ENCODE data around the gene EPPIN.

Gene EPPIN

GRCh38 chr20:45509091-45509490, 38.1 kb downstream of the EPPIN start:
- no peaks in the 10 kb centered on the region for H3K36me3 ChIP-seq (ENCODE audit: insufficient read depth, low read length)
- H3K4me1 ChIP-seq (ENCODE audit: insufficient read depth, low read length), result no peaks in the 10 kb centered on the region
- no peaks in the 10 kb centered on the region for H3K9me3 ChIP-seq (ENCODE audit: control insufficient read depth, insufficient read depth, low read length)
- no peak overlapping the region for H3K9ac ChIP-seq (ENCODE audit: low read depth, low read length)

GRCh38 chr20:45508068-45508886, 38.9 kb downstream of the EPPIN start:
- Histone ChIP-seq H3K9ac (ENCODE audit: low read depth, low read length) (no peak overlapping the region), H3K36me3 (ENCODE audit: insufficient read depth, low read length) (no peaks in the 10 kb centered on the region)

GRCh38 chr20:45507011-45507820, 40.0 kb downstream of the EPPIN start:
- Histone ChIP-seq H3K9ac (ENCODE audit: low read depth, low read length) (no peak overlapping the region), H3K4me1 (ENCODE audit: insufficient read depth, low read length) (no peaks in the 10 kb centered on the region), H3K9me3 (ENCODE audit: control insufficient read depth, insufficient read depth, low read length) (no peaks in the 10 kb centered on the region), H3K36me3 (ENCODE audit: insufficient read depth, low read length) (no peaks in the 10 kb centered on the region; the same call in 1 of the 2 replicates)

More at GRCh38 chr20:45508068-45508886, 38.9 kb downstream of the EPPIN start:
- Histone ChIP-seq H3K4me1 (ENCODE audit: insufficient read depth, low read length) (no peaks in the 10 kb centered on the region), H3K9me3 (ENCODE audit: control insufficient read depth, insufficient read depth, low read length) (no peaks in the 10 kb centered on the region)

GRCh38 chr20:45506398-45506797, 40.8 kb downstream of the EPPIN start:
- Histone ChIP-seq H3K4me1 (ENCODE audit: insufficient read depth, low read length) (no peaks in the 10 kb centered on the region), H3K9ac (ENCODE audit: low read depth, low read length) (no peak overlapping the region), H3K36me3 (ENCODE audit: insufficient read depth, low read length) (no peaks in the 10 kb centered on the region; the same call in 1 of the 2 replicates), H3K9me3 (ENCODE audit: control insufficient read depth, insufficient read depth, low read length) (no peaks in the 10 kb centered on the region)

- no peaks in the 10 kb centered on the region; the same call in 1 of the 2 replicates for H3K36me3 ChIP-seq (ENCODE audit: insufficient read depth, low read length)
- H3K9me3 ChIP-seq (ENCODE audit: control insufficient read depth, insufficient read depth, low read length), result no peaks in the 10 kb centered on the region
- no peaks in the 10 kb centered on the region for H3K4me1 ChIP-seq (ENCODE audit: insufficient read depth, low read length)
- H3K9ac ChIP-seq (ENCODE audit: low read depth, low read length), result no peak overlapping the region
These were observed 43.8 kb downstream of the EPPIN start for GRCh38 chr20:45503403-45503802.

GRCh38 chr20:45502561-45502960, 44.6 kb downstream of the EPPIN start:
- H3K9ac ChIP-seq (ENCODE audit: low read depth, low read length), result no peak overlapping the region
- no peaks in the 10 kb centered on the region; the same call in 1 of the 2 replicates for H3K36me3 ChIP-seq (ENCODE audit: insufficient read depth, low read length)
- no peaks in the 10 kb centered on the region for H3K9me3 ChIP-seq (ENCODE audit: control insufficient read depth, insufficient read depth, low read length)
- no peaks in the 10 kb centered on the region for H3K4me1 ChIP-seq (ENCODE audit: insufficient read depth, low read length)

GRCh38 chr20:45501600-45501999, 45.6 kb downstream of the EPPIN start:
- H3K4me1 ChIP-seq (ENCODE audit: insufficient read depth, low read length), result no peaks in the 10 kb centered on the region
- H3K9me3 ChIP-seq (ENCODE audit: control insufficient read depth, insufficient read depth, low read length), result no peaks in the 10 kb centered on the region
- H3K36me3 ChIP-seq (ENCODE audit: insufficient read depth, low read length), result no peaks in the 10 kb centered on the region; the same call in 1 of the 2 replicates
- H3K9ac ChIP-seq (ENCODE audit: low read depth, low read length), result no peak overlapping the region

- H3K4me1 ChIP-seq (ENCODE audit: insufficient read depth, low read length), result no peaks in the 10 kb centered on the region
- H3K9me3 ChIP-seq (ENCODE audit: control insufficient read depth, insufficient read depth, low read length), result no peaks in the 10 kb centered on the region
- H3K36me3 ChIP-seq (ENCODE audit: insufficient read depth, low read length), result no peaks in the 10 kb centered on the region; the same call in 1 of the 2 replicates
- H3K9ac ChIP-seq (ENCODE audit: low read depth, low read length), result no peak overlapping the region
These were observed 47.2 kb downstream of the EPPIN start for GRCh38 chr20:45500022-45500421.

- no peaks in the 10 kb centered on the region for H3K4me1 ChIP-seq (ENCODE audit: insufficient read depth, low read length)
- no peak overlapping the region for H3K9ac ChIP-seq (ENCODE audit: low read depth, low read length)
These were observed 49.2 kb downstream of the EPPIN start for GRCh38 chr20:45497971-45498494.

GRCh38 chr20:45496166-45496565, 51.0 kb downstream of the EPPIN start:
- H3K4me1 ChIP-seq (ENCODE audit: insufficient read depth, low read length), result no peaks in the 10 kb centered on the region
- no peak overlapping the region for H3K9ac ChIP-seq (ENCODE audit: low read depth, low read length)
- no peaks in the 10 kb centered on the region for H3K36me3 ChIP-seq (ENCODE audit: insufficient read depth, low read length)
- no peaks in the 10 kb centered on the region for H3K9me3 ChIP-seq (ENCODE audit: control insufficient read depth, insufficient read depth, low read length)

More at GRCh38 chr20:45497971-45498494, 49.2 kb downstream of the EPPIN start:
- Histone ChIP-seq H3K36me3 (ENCODE audit: insufficient read depth, low read length) (no peaks in the 10 kb centered on the region; the same call in 1 of the 2 replicates), H3K9me3 (ENCODE audit: control insufficient read depth, insufficient read depth, low read length) (no peaks in the 10 kb centered on the region)

- H3K36me3 ChIP-seq (ENCODE audit: insufficient read depth, low read length), result no peaks in the 10 kb centered on the region
- H3K4me1 ChIP-seq (ENCODE audit: insufficient read depth, low read length), result no peaks in the 10 kb centered on the region
These were observed 51.7 kb downstream of the EPPIN start for GRCh38 chr20:45495501-45495941.

More at GRCh38 chr20:45495501-45495941, 51.7 kb downstream of the EPPIN start:
- Histone ChIP-seq H3K9me3 (ENCODE audit: control insufficient read depth, insufficient read depth, low read length) (no peaks in the 10 kb centered on the region), H3K9ac (ENCODE audit: low read depth, low read length) (no peak overlapping the region)
